Right cardiac atrium (tissue), 5 donors: ENCODE measurements around the gene DOK7. TPM values are rescaled to one million over a fixed set of nuclear protein-coding genes. Genes with fewer than 3 reads are reported as not detected.

Experiments
- ATAC-seq, 2 donors: fragments of 200-7000 bp; cut with Tn5 transposase; one replicate each; pipeline versions ENCODE4 v1.8.0 to v1.9.1; 2020; ENCODE audit warnings: moderate library complexity in 2 of 2, mild to moderate bottlenecking in 1 of 2
- DNase-seq, 3 donors: peaks; one replicate each; pipeline ENCODE4 v3.0.0-alpha.2; 2020
- H3K27ac ChIP-seq: one replicate; pipeline ENCODE4 v1.5.1; 2013; ENCODE audit warnings: mild to moderate bottlenecking, low read length, control low read depth, moderate library complexity
- H3K27me3 ChIP-seq: one replicate; pipeline ENCODE4 v1.6.1; 2013; ENCODE audit not compliant: control insufficient read depth, insufficient read depth
- H3K4me1 ChIP-seq: one replicate; pipeline ENCODE4 v1.6.1; 2013; ENCODE audit warnings: low read length; ENCODE audit not compliant: control insufficient read depth, insufficient read depth
- H3K4me3 ChIP-seq: one replicate; pipeline ENCODE4 v1.5.1; 2013; ENCODE audit warnings: low read length, control low read depth
- H3K9me3 ChIP-seq: one replicate; pipeline ENCODE4 v1.6.1; 2013; ENCODE audit warnings: low read length; ENCODE audit not compliant: control insufficient read depth
- WGBS: extraction: QIAGEN DNeasy Blood & Tissue Kit; methylation state at CpG from one replicate; pipeline ENCODE4 v1.1.7; 2013; 5-methylcytosine and 5-hydroxymethylcytosine counted together
- intact Hi-C, 4 donors: fragments of 100-400 bp; cut with DNase I; formaldehyde crosslinking; loops; one replicate each; pipeline versions ENCODE4 v1.11.0 to v1.14.0; 2022 to 2023
- polyA plus RNA-seq: library from polyadenylated mRNA; stranded (reverse); fragments of 200-250 nt; gene quantifications from one replicate; pipeline ENCODE4 v1.2.3, GENCODE V29; 2013
- total RNA-seq, 4 donors: library from RNA; stranded (reverse); fragmentation: NEBNext Ultra II Directional; extraction: Animal tissue kit (Norgen Biotek cat#: 25700); gene quantifications; one replicate each; pipeline ENCODE4 v1.2.1, GENCODE V29; 2021
- donor health status: healthy with polysubstance abuse.
- donor health status: DM: no; HTN: yes; CAD: no.
- donor health status: DM: no; HTN: no; CAD: no.
- donor health status: DM: no; HTN: yes; CAD: no; lungs with severe emphysema.
- donor health status: DM: yes; HTN: yes; CAD: no.

Gene DOK7
- total and polyA plus RNA-seq, 5 donors, result 28.9 to 40.0 (median 35.4) TPM

GRCh38 chr4:3485886-3486540 lies 22.9 kb downstream of the DOK7 start:
- 88% methylated on average over 25 of the region's 25 CpGs for WGBS
- Histone ChIP-seq H3K27ac (no peak overlapping the region), H3K27me3 (no peaks in the 10 kb centered on the region), H3K4me1 (peaks cover 3% of the 10 kb centered on the region), H3K4me3 (no peak overlapping the region), H3K9me3 (no peaks in the 10 kb centered on the region)
- intact Hi-C loops, result no loop called here
- peak in 1 of 3 donors; percentile 62 for DNase-seq
- ATAC-seq, result no peak

- Histone ChIP-seq H3K4me3 (no peak overlapping the region), H3K27ac (no peak overlapping the region), H3K9me3 (no peaks in the 10 kb centered on the region), H3K27me3 (no peaks in the 10 kb centered on the region), H3K4me1 (peaks cover 3% of the 10 kb centered on the region)
- 59% methylated on average over 25 of the region's 25 CpGs for WGBS
- DNase-seq (peak in 1 of 3 donors; percentile 65), ATAC-seq (no peak)
- intact Hi-C loops, result no loop called here
Measured at GRCh38 chr4:3486541-3487540, 23.7 kb downstream of the DOK7 start.

GRCh38 chr4:3487861-3488260 lies 24.8 kb downstream of the DOK7 start:
- H3K9me3 ChIP-seq, result no peaks in the 10 kb centered on the region
- DNase-seq, result peak in 1 of 3 donors; percentile 47
- no peak for ATAC-seq
- H3K27me3 ChIP-seq, result no peaks in the 10 kb centered on the region
- H3K27ac ChIP-seq, result no peak overlapping the region
- peaks cover 3% of the 10 kb centered on the region for H3K4me1 ChIP-seq
- no peak overlapping the region for H3K4me3 ChIP-seq
- 56% methylated on average over 7 of the region's 7 CpGs for WGBS
- intact Hi-C loops, result no loop called here

GRCh38 chr4:3488820-3489219 lies 25.7 kb downstream of the DOK7 start:
- intact Hi-C loops, result no loop called here
- ATAC-seq, result no peak
- WGBS, result 45% methylated on average over 11 of the region's 11 CpGs
- peak in 1 of 3 donors; percentile 27 for DNase-seq
- H3K27me3 ChIP-seq, result no peaks in the 10 kb centered on the region
- no peak overlapping the region for H3K27ac ChIP-seq
- H3K4me3 ChIP-seq, result no peak overlapping the region
- no peaks in the 10 kb centered on the region for H3K9me3 ChIP-seq
- H3K4me1 ChIP-seq, result peaks cover 3% of the 10 kb centered on the region

GRCh38 chr4:3489451-3489962 lies 26.4 kb downstream of the DOK7 start:
- intact Hi-C loops, result no loop called here
- ATAC-seq, result no peak
- Histone ChIP-seq H3K4me3 (no peak overlapping the region), H3K9me3 (no peaks in the 10 kb centered on the region), H3K4me1 (peaks cover 3% of the 10 kb centered on the region), H3K27ac (no peak overlapping the region), H3K27me3 (no peaks in the 10 kb centered on the region)
- DNase-seq, result peak in 1 of 3 donors; percentile 54
- WGBS, result 58% methylated on average over 20 of the region's 20 CpGs

- H3K4me1 ChIP-seq, result no peaks in the 10 kb centered on the region
- peak in 1 of 3 donors; percentile 50 for DNase-seq
- intact Hi-C loops, result no loop called here
Measured at GRCh38 chr4:3491681-3492405, 28.7 kb downstream of the DOK7 start.

GRCh38 chr4:3492741-3493719 lies 29.9 kb downstream of the DOK7 start:
- ATAC-seq, result no peak
- H3K27ac ChIP-seq, result no peak overlapping the region
- 71% methylated on average over 55 of the region's 55 CpGs for WGBS

More at GRCh38 chr4:3491681-3492405, 28.7 kb downstream of the DOK7 start:
- no peak overlapping the region for H3K27ac ChIP-seq
- no peaks in the 10 kb centered on the region for H3K9me3 ChIP-seq
- H3K4me3 ChIP-seq, result no peak overlapping the region
- no peak for ATAC-seq
- 59% methylated on average over 17 of the region's 17 CpGs for WGBS
- H3K27me3 ChIP-seq, result no peaks in the 10 kb centered on the region

GRCh38 chr4:3493720-3494461 lies 30.8 kb downstream of the DOK7 start:
- ATAC-seq (peak in 1 of 2 donors; percentile 17), DNase-seq (peak in 1 of 3 donors; percentile 51)
- Histone ChIP-seq H3K9me3 (no peaks in the 10 kb centered on the region), H3K4me3 (no peak overlapping the region), H3K4me1 (no peaks in the 10 kb centered on the region), H3K27ac (no peak overlapping the region), H3K27me3 (no peaks in the 10 kb centered on the region)
- intact Hi-C loops, result no loop called here
- 55% methylated on average over 20 of the region's 20 CpGs for WGBS

More at GRCh38 chr4:3492741-3493719, 29.9 kb downstream of the DOK7 start:
- H3K27me3 ChIP-seq, result no peaks in the 10 kb centered on the region
- no peaks in the 10 kb centered on the region for H3K4me1 ChIP-seq
- no peak overlapping the region for H3K4me3 ChIP-seq
- H3K9me3 ChIP-seq, result no peaks in the 10 kb centered on the region
- intact Hi-C loops, result no loop called here
- DNase-seq, result peak in 1 of 3 donors; percentile 56

- DNase-seq (peak in 1 of 3 donors; percentile 53), ATAC-seq (no peak)
- WGBS, result 27% methylated on average over 15 of the region's 15 CpGs
- no peaks in the 10 kb centered on the region for H3K9me3 ChIP-seq
- H3K4me1 ChIP-seq, result no peaks in the 10 kb centered on the region
- H3K4me3 ChIP-seq, result no peak overlapping the region
- intact Hi-C loops, result no loop called here
- H3K27ac ChIP-seq, result no peak overlapping the region
- no peaks in the 10 kb centered on the region for H3K27me3 ChIP-seq
Measured at GRCh38 chr4:3494462-3494871, 31.4 kb downstream of the DOK7 start.
